WTC11 (cell line): ENCODE results near the gene KLHDC9. TPM values are rescaled to one million over a fixed set of nuclear protein-coding genes. Genes with fewer than 3 reads are reported as not detected.

Source experiments
- ATAC-seq: fragments of 200-7000 bp; cut with Tn5 transposase; 2 replicates; pipeline ENCODE4 v1.10.0; 2021; ENCODE audit warnings: mild to moderate bottlenecking, moderate library complexity
- CTCF ChIA-PET: fragments of 300-600 bp; sonication (Branson Sonifier 250); formaldehyde crosslinking; loops from one replicate; lab custom pipeline; 2021; ENCODE audit warnings: antibody characterized with exemption; lab: Charles Lee
- POLR2A ChIA-PET: fragments of 350-600 bp; sonication (Branson Sonifier 250); formaldehyde crosslinking; loops from one replicate; lab custom pipeline; 2021; ENCODE audit warnings: antibody characterized with exemption; lab: Charles Lee
- DNase-seq: peaks from one replicate; pipeline ENCODE4 v3.0.0; 2021; ENCODE audit warnings: low spot score
- H3K27ac Mint-ChIP-seq: 2 replicates; pipeline ENCODE4 v1.8.0; 2021; ENCODE audit warnings: mixed read lengths
- H3K27me3 Mint-ChIP-seq: 2 replicates; pipeline ENCODE4 v1.8.0; 2021; ENCODE audit warnings: low read depth, mild to moderate bottlenecking, moderate library complexity, mixed read lengths
- H3K36me3 Mint-ChIP-seq: 2 replicates; pipeline ENCODE4 v1.8.0; 2021; ENCODE audit warnings: mixed read lengths
- H3K4me1 Mint-ChIP-seq: 2 replicates; pipeline ENCODE4 v1.8.0; 2022; ENCODE audit warnings: mixed read lengths
- H3K4me3 Mint-ChIP-seq: 2 replicates; pipeline ENCODE4 v1.8.0; 2021; ENCODE audit warnings: mild to moderate bottlenecking, moderate library complexity, mixed read lengths
- H3K9me3 Mint-ChIP-seq: 2 replicates; pipeline ENCODE4 v1.8.0; 2021; ENCODE audit warnings: mixed read lengths
- ATF1 ChIP-seq: sonication (generic); formaldehyde crosslinking; IDR thresholded peaks from 2 replicates; pipeline ENCODE4 v1.8.1; 2023; ENCODE audit warnings: mild to moderate bottlenecking, moderate library complexity, missing genetic modification reagents
- CREM ChIP-seq: sonication (generic); formaldehyde crosslinking; IDR thresholded peaks from 2 replicates; pipeline ENCODE4 v1.8.1; 2022; ENCODE audit warnings: mild to moderate bottlenecking, missing genetic modification reagents, moderate library complexity
- GTF2I ChIP-seq: fragments of 250-450 bp; sonication (Bioruptor Pico); conservative IDR thresholded peaks from 2 replicates; pipeline ENCODE4 v1.4.0; 2021; ENCODE audit warnings: mild to moderate bottlenecking
- HMGA2 ChIP-seq: fragments of 250-450 bp; sonication (Bioruptor Pico); IDR thresholded peaks from 2 replicates; pipeline ENCODE4 v1.4.0; 2021; ENCODE audit warnings: mild to moderate bottlenecking, moderate library complexity
- IRF2 ChIP-seq: sonication (generic); formaldehyde crosslinking; IDR thresholded peaks from 2 replicates; pipeline ENCODE4 v1.8.0; 2022; ENCODE audit warnings: low read depth, missing genetic modification reagents, borderline replicate concordance
- JUN ChIP-seq: sonication (generic); formaldehyde crosslinking; IDR thresholded peaks from 2 replicates; pipeline ENCODE4 v1.8.0; 2023; ENCODE audit warnings: mild to moderate bottlenecking, missing genetic modification reagents
- NFE2L1 ChIP-seq: sonication (generic); formaldehyde crosslinking; IDR thresholded peaks from 2 replicates; pipeline ENCODE4 v1.8.1; 2023; ENCODE audit warnings: missing genetic modification reagents
- NR3C1 ChIP-seq: sonication (generic); formaldehyde crosslinking; conservative IDR thresholded peaks from 2 replicates; pipeline ENCODE4 v1.8.1; 2023; ENCODE audit warnings: low read depth, mild to moderate bottlenecking, missing genetic modification reagents
- OVOL2 ChIP-seq: fragments of 250-450 bp; sonication (Bioruptor Pico); IDR thresholded peaks from 2 replicates; pipeline ENCODE4 v1.9.0; 2021; ENCODE audit warnings: mild to moderate bottlenecking, borderline replicate concordance
- RELA ChIP-seq: sonication (generic); formaldehyde crosslinking; IDR thresholded peaks from 2 replicates; pipeline ENCODE4 v1.8.1; 2022; ENCODE audit warnings: missing genetic modification reagents, mild to moderate bottlenecking, borderline replicate concordance
- RORB ChIP-seq: fragments of 250-450 bp; sonication (Bioruptor Pico); IDR thresholded peaks from 2 replicates; pipeline ENCODE4 v1.9.0; 2021; ENCODE audit warnings: mild to moderate bottlenecking
- SP1 ChIP-seq: sonication (generic); formaldehyde crosslinking; conservative IDR thresholded peaks from 2 replicates; pipeline ENCODE4 v1.8.1; 2022; ENCODE audit warnings: missing genetic modification reagents
- TP53 ChIP-seq: sonication (generic); formaldehyde crosslinking; IDR thresholded peaks from 2 replicates; pipeline ENCODE4 v1.8.1; 2023; ENCODE audit warnings: mild to moderate bottlenecking, missing genetic modification reagents
- ZNF317 ChIP-seq: sonication (generic); formaldehyde crosslinking; IDR thresholded peaks from 2 replicates; pipeline ENCODE4 v1.8.1; 2023; ENCODE audit warnings: low read depth, mild to moderate bottlenecking, moderate library complexity, missing genetic modification reagents, borderline replicate concordance
- total RNA-seq: library from RNA; stranded (reverse); gene quantifications from 3 replicates; pipeline ENCODE4 v1.2.3, GENCODE V29; 2021
- TF ChIP-seq, protein P1 (sequence below): fragments of 250-450 bp; sonication (Bioruptor Pico); IDR thresholded peaks from 2 replicates; pipeline ENCODE4 v1.9.0; 2021; ENCODE audit warnings: moderate library complexity, mild to moderate bottlenecking, inconsistent platforms, borderline replicate concordance
- TF ChIP-seq, protein P2 (sequence below): sonication (generic); formaldehyde crosslinking; IDR thresholded peaks from 2 replicates; pipeline ENCODE4 v1.8.1; 2023; ENCODE audit warnings: mild to moderate bottlenecking, missing genetic modification reagents, moderate library complexity
- TF ChIP-seq, protein P3 (sequence below): sonication (generic); formaldehyde crosslinking; IDR thresholded peaks from 2 replicates; pipeline ENCODE4 v1.8.0; 2022; ENCODE audit warnings: mild to moderate bottlenecking, missing genetic modification reagents
- TF ChIP-seq, protein P4 (sequence below): sonication (generic); formaldehyde crosslinking; IDR thresholded peaks from 2 replicates; pipeline ENCODE4 v1.8.0; 2022; ENCODE audit warnings: mild to moderate bottlenecking, missing genetic modification reagents
- TF ChIP-seq, protein P5 (sequence below): fragments of 250-450 bp; sonication (Bioruptor Pico); IDR thresholded peaks from 2 replicates; pipeline ENCODE4 v1.8.0; 2021; ENCODE audit warnings: mild to moderate bottlenecking
- TF ChIP-seq, protein P6 (sequence below): fragments of 200-600 bp; IDR thresholded peaks from 2 replicates; pipeline ENCODE4 v1.8.0; 2022; ENCODE audit warnings: antibody characterized with exemption
- TF ChIP-seq, protein P7 (sequence below): sonication (generic); formaldehyde crosslinking; IDR thresholded peaks from 2 replicates; pipeline ENCODE4 v1.8.1; 2022; ENCODE audit warnings: low read depth, mild to moderate bottlenecking, moderate library complexity, missing genetic modification reagents, borderline replicate concordance

The KLHDC9 gene
- total RNA-seq, 1 experiment from 2014 or later: 5.8 TPM

DNA sequence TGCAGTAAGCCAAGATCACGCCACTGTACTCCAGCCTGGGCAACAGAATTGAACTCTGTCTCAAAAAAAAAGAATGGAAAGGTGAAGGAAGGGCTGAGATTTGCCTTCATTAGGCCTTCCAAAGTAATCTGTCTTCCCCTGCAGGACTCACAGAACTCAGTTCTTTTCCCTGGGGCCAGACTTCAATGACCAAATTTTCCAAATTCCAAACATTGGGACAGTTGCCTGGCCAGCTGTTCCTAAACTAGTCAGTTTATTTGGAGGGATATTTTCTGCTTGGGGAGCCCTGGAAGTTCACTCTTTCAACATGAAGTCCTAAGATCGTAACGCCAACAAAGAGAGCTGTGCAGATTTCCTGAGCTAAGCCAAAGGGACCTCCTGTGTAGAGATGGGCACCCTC, 39.7 kb downstream of the KLHDC9 start:
- peak overlapping the region; percentile 20; the same call in 1 of the 2 replicates for H3K27ac Mint-ChIP-seq
- no peak for ATAC-seq
- DNase-seq: no peak

DNA sequence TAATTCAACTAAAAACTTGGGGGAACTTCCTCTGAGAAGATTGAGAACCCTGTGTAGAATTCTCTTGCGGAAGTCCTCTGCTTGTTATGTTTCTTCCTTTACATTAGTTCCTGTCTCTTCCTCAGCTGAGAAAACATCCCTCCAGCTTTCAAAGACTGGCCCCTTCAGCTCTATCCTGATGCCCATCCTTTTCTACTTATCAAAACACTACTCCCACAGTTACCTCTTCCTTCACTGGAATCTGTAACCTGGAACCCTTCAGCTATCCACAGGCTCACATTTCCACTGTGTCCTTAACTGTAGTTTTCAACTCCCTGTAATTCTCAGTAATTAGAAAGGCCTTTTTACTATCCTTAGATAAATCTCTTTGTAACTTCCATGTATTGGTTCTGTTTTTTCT, 40.3 kb downstream of the KLHDC9 start:
- DNase-seq: no peak
- Mint-ChIP-seq H3K4me1 (peaks cover 8% of the 10 kb centered on the region), H3K9me3 (no peaks in the 10 kb centered on the region), H3K27ac (peak overlapping the region; percentile 22), H3K36me3 (peaks cover 4% of the 10 kb centered on the region; the same call in 1 of the 2 replicates), H3K4me3 (no peak overlapping the region), H3K27me3 (no peaks in the 10 kb centered on the region)
- ChIA-PET CTCF (interaction anchor here (1.1 to 2.7 kb wide), 2 partner anchors 40 to 67 kb away, joined by 9 to 17 read pairs; partner anchors contain the start of gene KLHDC9), POLR2A (no interaction called here)
- no peak for ATAC-seq
- TF ChIP-seq GTF2I (CRISPR knock-in tag) (no peak), CREM (CRISPR knock-in tag) (no peak), RORB (CRISPR knock-in tag) (no peak), JUN (no peak), ZNF317 (CRISPR knock-in tag) (no peak), NR3C1 (CRISPR knock-in tag) (no peak), NFE2L1 (CRISPR knock-in tag) (no peak), TP53 (CRISPR knock-in tag) (no peak), SP1 (CRISPR knock-in tag) (no peak), RELA (no peak), OVOL2 (no peak), ATF1 (CRISPR knock-in tag) (no peak)
- TF ChIP-seq, protein P1, sequence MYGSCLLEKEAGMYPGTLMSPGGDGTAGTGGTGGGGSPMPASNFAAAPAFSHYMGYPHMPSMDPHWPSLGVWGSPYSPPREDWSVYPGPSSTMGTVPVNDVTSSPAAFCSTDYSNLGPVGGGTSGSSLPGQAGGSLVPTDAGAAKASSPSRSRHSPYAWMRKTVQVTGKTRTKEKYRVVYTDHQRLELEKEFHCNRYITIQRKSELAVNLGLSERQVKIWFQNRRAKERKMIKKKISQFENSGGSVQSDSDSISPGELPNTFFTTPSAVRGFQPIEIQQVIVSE: no peak
- TF ChIP-seq, protein P2, sequence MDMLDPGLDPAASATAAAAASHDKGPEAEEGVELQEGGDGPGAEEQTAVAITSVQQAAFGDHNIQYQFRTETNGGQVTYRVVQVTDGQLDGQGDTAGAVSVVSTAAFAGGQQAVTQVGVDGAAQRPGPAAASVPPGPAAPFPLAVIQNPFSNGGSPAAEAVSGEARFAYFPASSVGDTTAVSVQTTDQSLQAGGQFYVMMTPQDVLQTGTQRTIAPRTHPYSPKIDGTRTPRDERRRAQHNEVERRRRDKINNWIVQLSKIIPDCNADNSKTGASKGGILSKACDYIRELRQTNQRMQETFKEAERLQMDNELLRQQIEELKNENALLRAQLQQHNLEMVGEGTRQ (CRISPR knock-in tag): no peak
- TF ChIP-seq, all 79 proteins: peak for 0

More for the DNA sequence above, 39.7 kb downstream of the KLHDC9 start:
- POLR2A ChIA-PET: no interaction called here
- peaks cover 4% of the 10 kb centered on the region; the same call in 1 of the 2 replicates for H3K36me3 Mint-ChIP-seq
- no peak for TF ChIP-seq OVOL2
- no peak for TF ChIP-seq HMGA2 (CRISPR knock-in tag)
- no peak for TF ChIP-seq IRF2 (CRISPR knock-in tag)
- no peak for TF ChIP-seq RELA
- TF ChIP-seq, protein P3, sequence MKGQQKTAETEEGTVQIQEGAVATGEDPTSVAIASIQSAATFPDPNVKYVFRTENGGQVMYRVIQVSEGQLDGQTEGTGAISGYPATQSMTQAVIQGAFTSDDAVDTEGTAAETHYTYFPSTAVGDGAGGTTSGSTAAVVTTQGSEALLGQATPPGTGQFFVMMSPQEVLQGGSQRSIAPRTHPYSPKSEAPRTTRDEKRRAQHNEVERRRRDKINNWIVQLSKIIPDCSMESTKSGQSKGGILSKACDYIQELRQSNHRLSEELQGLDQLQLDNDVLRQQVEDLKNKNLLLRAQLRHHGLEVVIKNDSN (CRISPR knock-in tag): no peak
- TF ChIP-seq, protein P4, sequence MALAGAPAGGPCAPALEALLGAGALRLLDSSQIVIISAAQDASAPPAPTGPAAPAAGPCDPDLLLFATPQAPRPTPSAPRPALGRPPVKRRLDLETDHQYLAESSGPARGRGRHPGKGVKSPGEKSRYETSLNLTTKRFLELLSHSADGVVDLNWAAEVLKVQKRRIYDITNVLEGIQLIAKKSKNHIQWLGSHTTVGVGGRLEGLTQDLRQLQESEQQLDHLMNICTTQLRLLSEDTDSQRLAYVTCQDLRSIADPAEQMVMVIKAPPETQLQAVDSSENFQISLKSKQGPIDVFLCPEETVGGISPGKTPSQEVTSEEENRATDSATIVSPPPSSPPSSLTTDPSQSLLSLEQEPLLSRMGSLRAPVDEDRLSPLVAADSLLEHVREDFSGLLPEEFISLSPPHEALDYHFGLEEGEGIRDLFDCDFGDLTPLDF: no peak
- H3K4me3 Mint-ChIP-seq: no peak overlapping the region
- CTCF ChIA-PET: interaction anchor here (0.6 to 2.7 kb wide), 3 partner anchors 66 to 407 kb away, joined by 3 to 17 read pairs (median 4); no protein-coding TSS in a partner anchor
- peaks cover 8% of the 10 kb centered on the region for H3K4me1 Mint-ChIP-seq
- no peaks in the 10 kb centered on the region for H3K9me3 Mint-ChIP-seq
- H3K27me3 Mint-ChIP-seq: no peaks in the 10 kb centered on the region

DNA sequence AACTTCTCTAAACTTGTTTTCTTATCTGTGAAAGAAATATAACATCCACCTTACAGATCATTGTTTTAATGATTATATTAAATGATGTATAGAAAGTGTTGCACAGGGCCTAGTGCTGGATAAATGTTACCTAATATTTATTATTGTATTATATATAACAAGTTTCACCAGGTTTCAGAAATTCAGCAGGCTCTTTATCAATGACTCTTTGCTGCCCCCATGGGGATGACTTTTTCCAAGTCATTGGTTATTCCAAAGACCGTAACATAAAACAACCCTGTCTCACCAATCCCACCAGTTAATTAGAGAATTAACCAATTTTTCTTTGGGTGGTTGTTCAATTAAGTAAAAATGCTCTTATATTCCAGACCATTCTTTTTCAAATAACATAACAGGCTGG, 41.6 kb downstream of the KLHDC9 start:
- peaks cover 8% of the 10 kb centered on the region for H3K4me1 Mint-ChIP-seq
- H3K27ac Mint-ChIP-seq: no peak overlapping the region
- DNase-seq (peak; percentile 30), ATAC-seq (peak; percentile 59; the same call in 1 of the 2 replicates)
- H3K4me3 Mint-ChIP-seq: no peak overlapping the region
- no peaks in the 10 kb centered on the region for H3K9me3 Mint-ChIP-seq
- no peaks in the 10 kb centered on the region for H3K27me3 Mint-ChIP-seq
- POLR2A ChIA-PET: no interaction called here
- peaks cover 4% of the 10 kb centered on the region; the same call in 1 of the 2 replicates for H3K36me3 Mint-ChIP-seq
- TF ChIP-seq, protein P5, sequence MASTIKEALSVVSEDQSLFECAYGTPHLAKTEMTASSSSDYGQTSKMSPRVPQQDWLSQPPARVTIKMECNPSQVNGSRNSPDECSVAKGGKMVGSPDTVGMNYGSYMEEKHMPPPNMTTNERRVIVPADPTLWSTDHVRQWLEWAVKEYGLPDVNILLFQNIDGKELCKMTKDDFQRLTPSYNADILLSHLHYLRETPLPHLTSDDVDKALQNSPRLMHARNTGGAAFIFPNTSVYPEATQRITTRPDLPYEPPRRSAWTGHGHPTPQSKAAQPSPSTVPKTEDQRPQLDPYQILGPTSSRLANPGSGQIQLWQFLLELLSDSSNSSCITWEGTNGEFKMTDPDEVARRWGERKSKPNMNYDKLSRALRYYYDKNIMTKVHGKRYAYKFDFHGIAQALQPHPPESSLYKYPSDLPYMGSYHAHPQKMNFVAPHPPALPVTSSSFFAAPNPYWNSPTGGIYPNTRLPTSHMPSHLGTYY (CRISPR knock-in tag): no peak
- TF ChIP-seq, protein P6, sequence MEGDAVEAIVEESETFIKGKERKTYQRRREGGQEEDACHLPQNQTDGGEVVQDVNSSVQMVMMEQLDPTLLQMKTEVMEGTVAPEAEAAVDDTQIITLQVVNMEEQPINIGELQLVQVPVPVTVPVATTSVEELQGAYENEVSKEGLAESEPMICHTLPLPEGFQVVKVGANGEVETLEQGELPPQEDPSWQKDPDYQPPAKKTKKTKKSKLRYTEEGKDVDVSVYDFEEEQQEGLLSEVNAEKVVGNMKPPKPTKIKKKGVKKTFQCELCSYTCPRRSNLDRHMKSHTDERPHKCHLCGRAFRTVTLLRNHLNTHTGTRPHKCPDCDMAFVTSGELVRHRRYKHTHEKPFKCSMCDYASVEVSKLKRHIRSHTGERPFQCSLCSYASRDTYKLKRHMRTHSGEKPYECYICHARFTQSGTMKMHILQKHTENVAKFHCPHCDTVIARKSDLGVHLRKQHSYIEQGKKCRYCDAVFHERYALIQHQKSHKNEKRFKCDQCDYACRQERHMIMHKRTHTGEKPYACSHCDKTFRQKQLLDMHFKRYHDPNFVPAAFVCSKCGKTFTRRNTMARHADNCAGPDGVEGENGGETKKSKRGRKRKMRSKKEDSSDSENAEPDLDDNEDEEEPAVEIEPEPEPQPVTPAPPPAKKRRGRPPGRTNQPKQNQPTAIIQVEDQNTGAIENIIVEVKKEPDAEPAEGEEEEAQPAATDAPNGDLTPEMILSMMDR: 0 out of 2 replicates have a peak, but pooled peaks have one; percentile 26
- TF ChIP-seq, protein P7, sequence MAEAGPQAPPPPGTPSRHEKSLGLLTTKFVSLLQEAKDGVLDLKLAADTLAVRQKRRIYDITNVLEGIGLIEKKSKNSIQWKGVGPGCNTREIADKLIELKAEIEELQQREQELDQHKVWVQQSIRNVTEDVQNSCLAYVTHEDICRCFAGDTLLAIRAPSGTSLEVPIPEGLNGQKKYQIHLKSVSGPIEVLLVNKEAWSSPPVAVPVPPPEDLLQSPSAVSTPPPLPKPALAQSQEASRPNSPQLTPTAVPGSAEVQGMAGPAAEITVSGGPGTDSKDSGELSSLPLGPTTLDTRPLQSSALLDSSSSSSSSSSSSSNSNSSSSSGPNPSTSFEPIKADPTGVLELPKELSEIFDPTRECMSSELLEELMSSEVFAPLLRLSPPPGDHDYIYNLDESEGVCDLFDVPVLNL (CRISPR knock-in tag): no peak
- CTCF ChIA-PET: interaction anchor here (0.7 to 2.7 kb wide), 4 partner anchors 28 to 255 kb away, joined by 4 to 17 read pairs (median 8); partner anchors contain the start of genes ITLN1 and KLHDC9
